Measurements from ENCODE around the gene TTPAL. TPM values are rescaled to one million over a fixed set of nuclear protein-coding genes. Genes with fewer than 3 reads are reported as not detected.
"Not testable (repeated sequence)": the region's sequence is repeated elsewhere in the genome, so short reads cannot be mapped to it uniquely, and the experiment has no call there.

TTPAL gene
- polyA plus RNA-seq, 1 donor: 4.1 TPM

DNA sequence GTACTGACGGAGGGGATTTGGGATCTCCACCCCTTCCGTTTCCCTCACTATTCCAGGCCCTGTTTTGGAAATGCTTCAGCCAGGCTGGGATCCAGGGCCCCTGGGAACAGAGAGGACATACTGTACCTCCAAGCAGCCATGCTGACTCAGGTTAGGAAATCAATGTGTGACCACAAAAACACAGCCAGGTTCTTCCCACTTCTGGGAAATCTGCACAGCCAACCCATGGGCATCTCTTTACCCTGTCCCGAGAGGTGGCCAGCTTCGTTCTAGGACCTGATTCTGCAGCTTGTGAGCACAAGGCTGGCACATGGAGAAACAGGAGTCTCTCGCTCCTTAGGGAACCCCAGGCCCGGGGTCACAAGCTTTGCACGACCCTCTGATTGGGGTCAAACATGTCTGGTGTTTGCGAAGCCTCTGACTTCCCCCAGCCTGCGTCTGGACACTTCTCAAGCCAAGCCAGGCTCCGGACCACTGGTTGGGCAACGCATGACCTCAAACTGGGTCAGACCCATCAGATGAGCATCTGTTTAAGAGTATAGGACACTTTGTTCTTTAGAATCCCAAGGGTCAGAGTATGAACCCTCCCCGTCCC is 8.3 kb upstream of the TTPAL start:
- DNase-seq (ENCODE audit: low read depth): no peak

GRCh38 chr20:44468044-44468782 is 7.5 kb upstream of the TTPAL start:
- no peak for DNase-seq (ENCODE audit: low read depth)

GRCh38 chr20:44470327-44470726 is 5.3 kb upstream of the TTPAL start:
- DNase-seq (ENCODE audit: low read depth): no peak

DNA sequence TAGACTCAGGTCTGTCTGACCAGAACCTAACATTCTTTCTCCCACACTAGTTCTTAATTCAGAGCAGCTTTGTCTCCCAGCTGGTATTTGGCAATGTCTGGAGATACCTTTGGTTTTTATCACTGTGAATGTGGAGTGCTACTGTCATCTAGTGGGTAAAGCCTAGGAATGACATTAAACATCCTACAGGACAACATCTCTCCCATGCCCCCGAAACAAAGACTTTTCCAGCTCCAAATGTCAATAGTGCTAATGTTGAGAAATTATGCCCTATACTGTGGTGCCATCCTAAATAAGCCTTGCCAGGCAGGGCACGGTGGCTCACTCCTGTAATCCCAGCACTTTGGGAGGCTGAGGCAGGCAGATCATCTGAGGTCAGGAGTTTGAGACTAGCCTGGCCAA is 4.2 kb upstream of the TTPAL start:
- no peak for DNase-seq (ENCODE audit: low read depth)

DNA sequence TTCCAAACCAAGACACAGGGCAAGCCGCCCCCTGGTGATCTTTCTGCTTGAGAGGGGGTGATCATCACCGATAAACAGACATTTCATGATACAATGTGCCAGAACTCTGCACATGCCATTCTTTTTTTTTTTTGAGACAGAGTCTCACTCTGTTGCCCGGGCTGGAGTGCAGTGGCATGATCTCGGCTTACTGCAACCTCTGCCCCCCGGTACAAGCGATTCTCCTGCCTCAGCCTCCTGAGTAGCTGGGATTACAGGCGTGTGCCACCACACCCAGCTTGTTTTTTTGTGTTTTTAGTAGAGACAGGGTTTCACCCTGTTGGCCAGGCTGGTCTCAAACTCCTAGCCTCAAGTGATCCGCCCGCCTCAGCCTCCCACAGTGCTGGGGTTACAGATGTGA is 3.4 kb upstream of the TTPAL start:
- not testable (repeated sequence) for DNase-seq (ENCODE audit: low read depth)

DNA sequence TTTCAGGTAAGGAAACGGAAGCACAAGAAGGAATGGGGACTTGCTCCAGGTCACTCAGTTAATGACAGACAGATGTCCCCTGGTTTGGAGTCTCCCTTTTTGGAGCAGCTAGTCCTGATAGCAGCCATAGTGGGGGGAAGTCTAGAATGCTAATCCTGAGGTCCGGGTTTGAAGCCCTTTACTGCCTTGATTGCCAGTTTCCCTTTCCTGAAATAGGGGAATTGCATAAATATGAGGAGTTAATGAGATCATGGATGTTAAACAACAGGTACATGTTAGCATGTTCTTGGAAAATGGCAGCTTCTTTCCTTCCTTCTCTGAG is 341 bp upstream of the TTPAL start:
- no peak for DNase-seq (ENCODE audit: low read depth)

DNA sequence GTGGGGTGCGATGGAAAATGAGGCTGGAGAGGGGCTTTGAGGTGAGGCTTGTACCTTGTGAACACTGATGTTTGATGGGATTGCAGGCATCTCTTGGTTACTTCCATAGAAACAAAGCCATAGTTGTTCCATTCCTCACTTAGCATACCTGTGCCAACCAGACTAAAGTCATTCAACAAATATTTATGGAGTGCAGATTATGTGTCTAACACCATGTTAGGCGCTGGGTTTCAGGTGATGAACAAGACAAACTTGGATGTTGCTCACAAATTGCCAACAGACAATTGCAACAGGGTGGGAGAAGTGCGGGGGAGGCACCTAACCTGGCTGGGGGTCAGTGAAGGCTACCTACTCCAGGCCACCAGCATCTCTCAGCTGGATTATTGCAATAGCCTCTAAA is 1.5 kb downstream of the TTPAL start:
- no peak for DNase-seq (ENCODE audit: low read depth)

GRCh38 chr20:44478206-44478605 is 2.5 kb downstream of the TTPAL start:
- DNase-seq (ENCODE audit: low read depth): no peak

DNA sequence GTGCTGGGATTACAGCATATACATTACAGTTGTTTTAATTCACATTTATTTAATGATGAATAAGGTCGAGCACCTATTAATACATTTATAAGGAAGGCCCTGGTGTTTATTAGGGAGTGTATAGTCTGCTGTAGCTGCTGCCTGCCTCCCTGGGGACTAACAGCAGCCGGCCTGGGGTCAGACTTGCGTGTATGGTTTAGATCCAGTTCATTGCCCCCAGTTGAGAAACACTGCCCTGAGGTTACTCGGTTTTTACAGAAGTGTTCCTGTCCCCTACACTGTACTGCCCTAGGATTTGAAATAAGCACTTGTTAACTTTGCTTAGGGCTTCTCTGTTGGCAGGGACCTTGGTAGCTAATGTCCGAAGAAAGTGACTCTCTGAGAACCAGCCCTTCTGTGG is 4.0 kb downstream of the TTPAL start:
- DNase-seq (ENCODE audit: low read depth): no peak

DNA sequence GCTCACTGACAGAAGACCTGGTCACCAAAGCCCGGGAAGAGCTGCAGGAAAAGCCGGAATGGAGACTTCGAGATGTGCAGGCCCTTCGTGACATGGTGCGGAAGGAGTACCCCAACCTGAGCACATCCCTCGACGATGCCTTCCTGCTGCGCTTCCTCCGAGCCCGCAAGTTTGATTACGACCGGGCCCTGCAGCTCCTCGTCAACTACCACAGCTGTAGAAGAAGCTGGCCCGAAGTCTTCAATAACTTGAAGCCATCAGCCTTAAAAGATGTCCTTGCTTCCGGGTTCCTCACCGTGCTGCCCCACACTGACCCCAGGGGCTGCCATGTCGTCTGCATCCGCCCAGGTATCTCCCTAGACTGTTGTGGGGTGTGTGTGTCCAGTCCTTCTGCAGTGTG is 4.4 kb downstream of the TTPAL start:
- no peak for DNase-seq (ENCODE audit: low read depth)

DNA sequence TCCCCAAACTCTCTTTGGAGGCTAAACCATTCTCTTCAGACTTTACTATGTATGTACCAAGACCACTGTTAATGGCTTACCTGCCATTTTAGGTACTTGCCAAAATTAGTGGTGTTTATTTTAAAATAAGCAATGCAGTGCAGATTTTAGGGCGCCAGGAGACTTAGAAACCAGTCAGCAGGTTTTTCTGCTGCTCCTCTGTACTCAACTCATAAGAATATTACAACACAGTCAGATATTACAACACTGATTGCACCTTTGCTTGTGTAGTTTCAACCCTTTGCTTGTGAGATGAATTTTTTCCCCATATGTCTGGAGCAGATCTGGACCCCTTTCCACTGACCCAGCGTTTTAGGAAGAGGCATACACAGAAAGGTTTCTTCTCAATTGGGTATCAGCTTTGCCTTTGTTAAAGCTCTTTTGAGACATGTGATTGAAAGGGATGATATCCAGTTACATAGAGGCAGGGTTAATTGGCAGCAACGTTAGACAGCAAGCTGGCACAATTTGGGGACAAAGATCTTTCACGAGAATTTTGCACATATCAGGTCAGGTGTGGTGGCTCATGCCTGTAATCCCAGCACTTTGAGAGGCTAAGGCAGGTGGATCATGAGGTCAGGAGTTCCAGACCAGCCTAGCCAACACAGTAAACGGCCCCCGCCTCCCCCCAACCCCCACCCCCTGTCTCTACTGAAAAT is 6.2 kb downstream of the TTPAL start:
- no peak for DNase-seq (ENCODE audit: low read depth)

DNA sequence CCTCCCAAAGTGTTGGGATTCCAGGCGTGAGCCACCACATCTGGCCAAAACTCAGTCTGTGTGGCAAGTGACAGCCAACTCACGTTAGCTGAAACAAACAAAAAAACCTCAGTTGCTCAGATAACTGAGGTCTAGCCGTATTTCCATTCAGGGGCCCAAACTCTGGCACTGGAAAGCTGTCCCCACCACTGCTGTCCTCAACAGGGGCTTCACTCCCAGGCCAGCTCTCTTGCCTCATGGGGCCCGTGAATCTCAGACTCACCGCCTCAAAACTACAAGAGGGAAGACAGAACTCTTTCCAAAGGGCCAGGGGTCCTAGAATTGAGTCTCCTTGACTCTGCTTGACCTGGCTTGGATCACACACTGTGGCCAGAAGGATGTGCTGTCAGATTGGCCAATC is 7.4 kb downstream of the TTPAL start:
- no peak for DNase-seq (ENCODE audit: low read depth)

GRCh38 chr20:44485078-44485829 is 9.6 kb downstream of the TTPAL start:
- no peak for DNase-seq (ENCODE audit: low read depth)

GRCh38 chr20:44485830-44486198 is 10.1 kb downstream of the TTPAL start:
- DNase-seq (ENCODE audit: low read depth): no peak

DNA sequence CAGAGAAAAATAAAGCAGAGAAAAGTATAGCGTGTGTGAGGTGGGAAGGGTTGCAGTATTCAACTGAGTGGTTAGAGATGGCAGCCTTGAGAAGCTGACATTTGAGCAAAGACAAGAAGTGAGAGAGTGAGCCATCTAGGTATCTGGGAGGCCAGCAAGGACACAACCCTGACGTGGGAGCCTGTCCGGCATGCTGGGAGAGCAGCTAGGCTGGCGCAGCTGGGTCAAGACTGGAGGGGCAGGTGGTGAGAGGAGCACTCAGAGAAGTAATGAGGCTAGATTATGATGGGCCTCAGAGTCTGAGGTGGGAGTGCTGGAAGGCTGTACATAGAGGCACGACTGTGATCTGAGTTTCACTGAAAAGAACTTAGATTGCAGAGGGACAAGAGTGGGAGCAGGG is 12.9 kb downstream of the TTPAL start:
- DNase-seq (ENCODE audit: low read depth): no peak

GRCh38 chr20:44489223-44489622 is 13.5 kb downstream of the TTPAL start:
- no peak for DNase-seq (ENCODE audit: low read depth)

- no peak for DNase-seq (ENCODE audit: low read depth)
Measured at GRCh38 chr20:44489931-44490330, 14.3 kb downstream of the TTPAL start.

GRCh38 chr20:44491635-44492395 is 16.1 kb downstream of the TTPAL start:
- no peak for DNase-seq (ENCODE audit: low read depth)

DNA sequence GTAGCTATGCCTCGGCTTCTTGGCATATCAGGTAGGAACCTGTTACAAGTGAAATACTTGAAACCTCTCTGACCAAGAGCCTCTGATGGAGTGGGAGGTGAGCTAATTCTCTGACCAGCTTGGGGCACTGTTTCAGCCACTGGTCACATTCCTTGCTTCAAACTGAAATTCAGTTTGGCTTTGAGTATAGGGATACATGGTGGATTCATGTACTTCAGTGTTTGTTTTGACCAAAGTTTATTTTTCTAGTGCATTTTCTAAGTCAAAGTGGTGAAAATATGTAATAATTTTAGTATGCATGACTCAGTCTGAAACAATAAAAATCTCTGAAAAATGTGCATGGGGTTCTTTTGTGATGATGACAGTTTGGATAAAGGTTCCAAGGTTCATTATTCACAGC is 18.6 kb downstream of the TTPAL start:
- no peak for DNase-seq (ENCODE audit: low read depth)

DNA sequence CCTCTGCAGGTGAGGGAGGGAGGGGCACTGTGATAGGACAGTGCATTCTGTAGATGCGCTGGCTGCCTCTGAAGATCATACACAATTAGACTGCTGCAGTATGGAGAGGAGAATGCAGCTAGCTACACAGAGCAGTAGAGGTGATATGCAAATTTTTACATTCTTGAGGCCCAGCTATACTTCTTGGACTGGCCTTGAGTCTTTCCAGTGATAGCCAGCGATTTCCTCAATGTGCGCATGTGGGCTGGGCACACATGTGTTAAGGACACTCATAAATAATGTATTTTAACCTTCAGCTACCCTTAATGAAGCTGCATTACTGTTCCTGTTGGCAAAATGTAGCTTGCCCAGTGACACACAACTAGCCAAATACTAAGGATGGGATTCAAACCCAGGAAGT is 19.0 kb downstream of the TTPAL start:
- DNase-seq (ENCODE audit: low read depth): no peak

DNA sequence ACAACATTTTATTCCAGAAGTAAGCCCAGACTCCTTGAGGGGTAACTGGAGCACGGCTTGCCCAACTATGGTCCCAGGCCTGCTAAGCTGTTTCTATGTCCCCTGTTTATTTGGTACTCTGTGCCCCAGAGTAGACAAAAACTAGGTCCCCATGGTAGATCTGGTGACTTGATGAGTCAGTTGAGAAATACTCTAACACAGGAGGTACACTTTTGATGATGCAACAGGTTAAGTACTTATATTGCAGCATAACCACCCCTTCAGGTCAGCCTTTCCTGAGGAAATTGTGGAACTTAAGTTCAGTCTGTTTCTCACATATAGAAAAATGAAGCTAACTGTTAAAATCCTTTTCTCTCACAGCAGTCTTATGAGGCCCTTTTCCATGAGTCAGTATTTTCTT is 19.6 kb downstream of the TTPAL start:
- DNase-seq (ENCODE audit: low read depth): no peak

Measured in forelimb muscle (tissue), 1 donor.